KOPT-K1 (cell line): Measurements from ENCODE around the gene XPO1.
A peak's percentile ranks its signal among the peaks of the same experiment; 100 is the strongest.
"Not testable (repeated sequence)": the region's sequence is repeated elsewhere in the genome, so short reads cannot be mapped to it uniquely, and the experiment has no call there.

Source experiments
- H3K27ac ChIP-seq: fragments of 200-600 bp; sonication (generic); 2 replicates; pipeline ENCODE4 v1.5.1; 2016; ENCODE audit warnings: antibody characterized with exemption, mild to moderate bottlenecking, low read depth, low read length; ENCODE audit not compliant: poor library complexity, severe bottlenecking
- H3K36me3 ChIP-seq: fragments of 200-600 bp; sonication (generic); 2 replicates; pipeline ENCODE4 v1.5.1; 2017; ENCODE audit warnings: antibody characterized with exemption, mild to moderate bottlenecking, low read length, moderate library complexity; ENCODE audit not compliant: insufficient read depth
- H3K9me3 ChIP-seq: fragments of 200-600 bp; sonication (generic); 2 replicates; pipeline ENCODE4 v1.5.1; 2017; ENCODE audit warnings: antibody characterized with exemption, low read length, mild to moderate bottlenecking; ENCODE audit not compliant: insufficient read depth, poor library complexity, severe bottlenecking

XPO1 gene

GRCh38 chr2:61538200-61538919, at the start of gene XPO1:
XPO1 (minus strand) TSS chr2:61538356; CDS start chr2:61533897, 4,459 bp downstream.
- peaks cover 12% of the 10 kb centered on the region for H3K36me3 ChIP-seq
- H3K27ac ChIP-seq = peak within 1 kb of the TSS; percentile 97
- H3K9me3 ChIP-seq = no peaks in the 10 kb centered on the region

GRCh38 chr2:61586928-61587327, 48.8 kb upstream of the XPO1 start:
- not testable (repeated sequence) for H3K9me3 ChIP-seq, H3K27ac ChIP-seq, H3K36me3 ChIP-seq

- Histone ChIP-seq H3K36me3 (no peaks in the 10 kb centered on the region), H3K9me3 (no peaks in the 10 kb centered on the region), H3K27ac (no peak overlapping the region)
These were observed 47.2 kb upstream of the XPO1 start for GRCh38 chr2:61585383-61585782.

- H3K27ac ChIP-seq, H3K9me3 ChIP-seq, H3K36me3 ChIP-seq: not testable (repeated sequence)
These were observed 46.2 kb upstream of the XPO1 start for GRCh38 chr2:61584368-61584767.

- H3K9me3 ChIP-seq = no peaks in the 10 kb centered on the region
- H3K36me3 ChIP-seq = no peaks in the 10 kb centered on the region
- no peak overlapping the region for H3K27ac ChIP-seq
These were observed 44.0 kb upstream of the XPO1 start for GRCh38 chr2:61582165-61582564.

- no peaks in the 10 kb centered on the region for H3K36me3 ChIP-seq
- H3K27ac ChIP-seq = no peak overlapping the region
- H3K9me3 ChIP-seq = no peaks in the 10 kb centered on the region
These were observed 43.6 kb upstream of the XPO1 start for GRCh38 chr2:61581716-61582115.

- Histone ChIP-seq H3K9me3 (no peaks in the 10 kb centered on the region), H3K36me3 (no peaks in the 10 kb centered on the region), H3K27ac (no peak overlapping the region)
These were observed 37.3 kb upstream of the XPO1 start for GRCh38 chr2:61575447-61575859.

- H3K9me3 ChIP-seq = no peaks in the 10 kb centered on the region
- H3K36me3 ChIP-seq = no peaks in the 10 kb centered on the region
- no peak overlapping the region for H3K27ac ChIP-seq
These were observed 28.4 kb upstream of the XPO1 start for GRCh38 chr2:61566566-61566965.

- Histone ChIP-seq H3K27ac (no peak overlapping the region), H3K36me3 (no peaks in the 10 kb centered on the region), H3K9me3 (no peaks in the 10 kb centered on the region)
These were observed 24.5 kb upstream of the XPO1 start for GRCh38 chr2:61562615-61563014.

- Histone ChIP-seq H3K27ac (no peak overlapping the region), H3K36me3 (no peaks in the 10 kb centered on the region), H3K9me3 (no peaks in the 10 kb centered on the region)
These were observed 20.0 kb upstream of the XPO1 start for GRCh38 chr2:61558160-61558559.

- Histone ChIP-seq H3K9me3 (no peaks in the 10 kb centered on the region), H3K36me3 (no peaks in the 10 kb centered on the region), H3K27ac (no peak overlapping the region)
These were observed 19.2 kb upstream of the XPO1 start for GRCh38 chr2:61557381-61557780.

GRCh38 chr2:61554604-61555003, 16.4 kb upstream of the XPO1 start:
- no peaks in the 10 kb centered on the region for H3K9me3 ChIP-seq
- H3K27ac ChIP-seq = no peak overlapping the region
- H3K36me3 ChIP-seq = no peaks in the 10 kb centered on the region

- no peak overlapping the region for H3K27ac ChIP-seq
- H3K36me3 ChIP-seq = no peaks in the 10 kb centered on the region
- H3K9me3 ChIP-seq = no peaks in the 10 kb centered on the region
These were observed 12.4 kb upstream of the XPO1 start for GRCh38 chr2:61550375-61551209.

GRCh38 chr2:61549546-61549945, 11.4 kb upstream of the XPO1 start:
- H3K27ac ChIP-seq = no peak overlapping the region
- no peaks in the 10 kb centered on the region for H3K9me3 ChIP-seq
- H3K36me3 ChIP-seq = no peaks in the 10 kb centered on the region

GRCh38 chr2:61543062-61543461, 4.9 kb upstream of the XPO1 start:
- H3K36me3 ChIP-seq = no peaks in the 10 kb centered on the region
- no peaks in the 10 kb centered on the region for H3K9me3 ChIP-seq
- H3K27ac ChIP-seq = no peak overlapping the region

GRCh38 chr2:61540167-61540566, 2.0 kb upstream of the XPO1 start:
- H3K27ac ChIP-seq = peak overlapping the region; percentile 97
- H3K9me3 ChIP-seq, H3K36me3 ChIP-seq: not testable (repeated sequence)
